OCI-LY1 (cell line): ENCODE measurements around the gene MACROD2.

Experiments used
- H2AFZ ChIP-seq: fragments of 200-600 bp; sonication (generic), shearing (Covaris generic); 2 replicates; pipeline ENCODE4 v1.6.0; 2014; ENCODE audit warnings: antibody characterized with exemption, mild to moderate bottlenecking, low read length
- H3F3A ChIP-seq: fragments of 200-600 bp; sonication (generic), shearing (Covaris generic); 2 replicates; pipeline ENCODE4 v1.6.0; 2014; ENCODE audit warnings: mild to moderate bottlenecking, antibody characterized with exemption, low read length, moderate library complexity; ENCODE audit not compliant: insufficient read depth
- H3K27ac ChIP-seq: fragments of 200-600 bp; sonication (generic); 2 replicates; pipeline ENCODE4 v1.5.1; 2014; ENCODE audit warnings: low read length, mixed run types, mild to moderate bottlenecking, low read depth; ENCODE audit not compliant: poor library complexity, severe bottlenecking
- H3K27me3 ChIP-seq: fragments of 200-600 bp; sonication (generic); 2 replicates; pipeline ENCODE4 v1.6.0; 2014; ENCODE audit warnings: antibody characterized with exemption, mild to moderate bottlenecking, low read length, moderate library complexity; ENCODE audit not compliant: insufficient read depth
- H3K36me3 ChIP-seq: fragments of 200-600 bp; sonication (generic); 2 replicates; pipeline ENCODE4 v1.6.1; 2014; ENCODE audit warnings: mild to moderate bottlenecking, antibody characterized with exemption, low read length, moderate library complexity, mixed read lengths; ENCODE audit not compliant: insufficient read depth
- H3K4me1 ChIP-seq: fragments of 200-600 bp; sonication (generic); 2 replicates; pipeline ENCODE4 v1.5.1; 2014; ENCODE audit warnings: mild to moderate bottlenecking, low read length, moderate library complexity; ENCODE audit not compliant: insufficient read depth, severe bottlenecking
- H3K4me2 ChIP-seq: fragments of 200-600 bp; sonication (generic), shearing (Covaris generic); 2 replicates; pipeline ENCODE4 v1.6.1; 2014; ENCODE audit warnings: low read length
- H3K4me3 ChIP-seq: fragments of 200-600 bp; sonication (generic); 2 replicates; pipeline ENCODE4 v1.5.1; 2014; ENCODE audit warnings: low read length, low read depth, mild to moderate bottlenecking, mixed read lengths; ENCODE audit not compliant: poor library complexity, severe bottlenecking
- H3K79me2 ChIP-seq: fragments of 200-600 bp; shearing (Covaris generic); 2 replicates; pipeline ENCODE4 v1.6.1; 2016; ENCODE audit warnings: mixed run types, low read length, mixed read lengths; ENCODE audit not compliant: insufficient read depth
- H3K9ac ChIP-seq: fragments of 200-600 bp; sonication (generic), shearing (Covaris generic); 2 replicates; pipeline ENCODE4 v1.6.1; 2014; ENCODE audit warnings: mild to moderate bottlenecking, low read length, mixed read lengths
- H3K9me2 ChIP-seq: fragments of 200-600 bp; sonication (generic), shearing (Covaris generic); 2 replicates; pipeline ENCODE4 v1.6.1; 2014; ENCODE audit warnings: low read depth, mild to moderate bottlenecking, low read length, mixed read lengths
- H3K9me3 ChIP-seq: fragments of 200-600 bp; shearing (Covaris generic); 2 replicates; pipeline ENCODE4 v1.6.1; 2014; ENCODE audit warnings: low read length, mixed read lengths
- H4K20me1 ChIP-seq: fragments of 200-600 bp; sonication (generic), shearing (Covaris generic); 2 replicates; pipeline ENCODE4 v1.6.0; 2016; ENCODE audit warnings: mild to moderate bottlenecking, low read length; ENCODE audit not compliant: insufficient read depth
- CTCF ChIP-seq: fragments of 200-600 bp; sonication (generic), shearing (Covaris generic); IDR thresholded peaks from 2 replicates; pipeline ENCODE4 v1.5.1; 2017; ENCODE audit warnings: mild to moderate bottlenecking, antibody characterized with exemption, low read length, moderate library complexity, mixed read lengths
- EZH2 ChIP-seq: fragments of 200-600 bp; sonication (generic), shearing (Covaris generic); IDR thresholded peaks from 2 replicates; pipeline ENCODE4 v1.8.0; 2017; ENCODE audit warnings: borderline replicate concordance, mixed run types, mild to moderate bottlenecking, antibody characterized with exemption, low read length, moderate library complexity, mixed read lengths

The MACROD2 gene

GRCh38 chr20:15949391-15949790, 1954.1 kb downstream of the MACROD2 start:
- H3K4me3 ChIP-seq = no peak overlapping the region

GRCh38 chr20:15951658-15952057, 1956.3 kb downstream of the MACROD2 start:
- H3K36me3 ChIP-seq = no peaks in the 10 kb centered on the region
- H3K9me3 ChIP-seq = no peaks in the 10 kb centered on the region
- no peak overlapping the region for H3K4me2 ChIP-seq
- H4K20me1 ChIP-seq = no peaks in the 10 kb centered on the region
- no peaks in the 10 kb centered on the region for H3F3A ChIP-seq
- H3K79me2 ChIP-seq = no peaks in the 10 kb centered on the region
- H3K9ac ChIP-seq = no peak overlapping the region
- no peak for TF ChIP-seq EZH2
- TF ChIP-seq CTCF = no peak
- no peaks in the 10 kb centered on the region for H3K9me2 ChIP-seq
- no peak overlapping the region for H2AFZ ChIP-seq
- no peaks in the 10 kb centered on the region for H3K27me3 ChIP-seq
- no peaks in the 10 kb centered on the region for H3K4me1 ChIP-seq
- H3K4me3 ChIP-seq = no peak overlapping the region
- no peak overlapping the region for H3K27ac ChIP-seq

More at GRCh38 chr20:15949391-15949790, 1954.1 kb downstream of the MACROD2 start:
- no peak for TF ChIP-seq CTCF
- TF ChIP-seq EZH2 = no peak
- Histone ChIP-seq H3K79me2 (no peaks in the 10 kb centered on the region), H3F3A (no peaks in the 10 kb centered on the region), H3K4me2 (no peak overlapping the region), H3K36me3 (no peaks in the 10 kb centered on the region), H3K9me3 (no peaks in the 10 kb centered on the region), H3K4me1 (no peaks in the 10 kb centered on the region), H3K27ac (no peak overlapping the region), H3K9me2 (no peaks in the 10 kb centered on the region), H3K27me3 (no peaks in the 10 kb centered on the region), H3K9ac (no peak overlapping the region), H4K20me1 (no peaks in the 10 kb centered on the region), H2AFZ (no peak overlapping the region)

- Histone ChIP-seq H3F3A (no peaks in the 10 kb centered on the region), H3K36me3 (no peaks in the 10 kb centered on the region), H3K9ac (no peak overlapping the region), H3K9me3 (no peaks in the 10 kb centered on the region), H3K4me1 (no peaks in the 10 kb centered on the region), H2AFZ (no peak overlapping the region), H4K20me1 (no peaks in the 10 kb centered on the region), H3K27ac (no peak overlapping the region), H3K4me2 (no peak overlapping the region), H3K79me2 (no peaks in the 10 kb centered on the region), H3K9me2 (no peaks in the 10 kb centered on the region), H3K27me3 (no peaks in the 10 kb centered on the region), H3K4me3 (no peak overlapping the region)
- no peak for TF ChIP-seq CTCF
- no peak for TF ChIP-seq EZH2
These were observed 1962.8 kb downstream of the MACROD2 start for GRCh38 chr20:15958142-15958541.
